Esophagus muscularis mucosa (tissue), 4 donors: ENCODE measurements around the gene VPS39. TPM values are rescaled to one million over a fixed set of nuclear protein-coding genes. Genes with fewer than 3 reads are reported as not detected.

Experiments
- DNase-seq: peaks from one replicate; pipeline ENCODE4 v3.0.0-alpha.2; 2017; ENCODE audit errors: extremely low spot score
- H3K27ac ChIP-seq, 4 donors: fragments of 200-600 bp; sonication (generic); replicated peaks in 1 of 4; 1 replicate in 3 of 4; 2 replicates in 1 of 4; pipeline ENCODE4 v1.5.1; 2016 to 2019; ENCODE audit warnings: mild to moderate bottlenecking in 1 of 4
- H3K27me3 ChIP-seq, 4 donors: fragments of 200-600 bp; sonication (generic); one replicate each; pipeline versions ENCODE4 v1.5.1 to v1.6.0; 2016 to 2019
- H3K36me3 ChIP-seq, 4 donors: fragments of 200-600 bp; sonication (generic); one replicate each; pipeline ENCODE4 v1.5.1; 2016 to 2019
- H3K4me1 ChIP-seq, 4 donors: fragments of 200-600 bp; sonication (generic); one replicate each; pipeline ENCODE4 v1.5.1; 2016 to 2019
- H3K4me3 ChIP-seq, 4 donors: fragments of 200-600 bp; sonication (generic); 1 replicate in 2 of 4; 2 replicates in 2 of 4; pipeline ENCODE4 v1.5.1; 2016 to 2019; ENCODE audit warnings: mild to moderate bottlenecking in 4 of 4, moderate library complexity in 1 of 4
- H3K9me3 ChIP-seq, 4 donors: fragments of 200-600 bp; sonication (generic); 1 replicate in 3 of 4; 2 replicates in 1 of 4; pipeline ENCODE4 v1.5.1; 2016 to 2019
- CTCF ChIP-seq, 3 experiments: fragments of 200-600 bp in 2 of 3; fragments of 450-650 bp in 1 of 3; sonication (generic) in 2 of 3; IDR thresholded peaks; one replicate each; pipeline ENCODE4 v1.5.1; 2017 to 2019; ENCODE audit warnings: antibody characterized with exemption in 3 of 3, mild to moderate bottlenecking in 2 of 3, moderate library complexity in 1 of 3
- EP300 ChIP-seq: sonication (generic); formaldehyde crosslinking; IDR thresholded peaks from one replicate; pipeline ENCODE4 v1.6.1; 2017; ENCODE audit warnings: antibody characterized with exemption
- POLR2A ChIP-seq: fragments of 450-650 bp; IDR thresholded peaks from one replicate; pipeline ENCODE4 v1.6.1; 2017; ENCODE audit warnings: antibody characterized with exemption, moderate library complexity, mild to moderate bottlenecking, low read depth
- POLR2AphosphoS5 ChIP-seq, 2 donors: sonication (generic); formaldehyde crosslinking; IDR thresholded peaks; one replicate each; pipeline ENCODE4 v1.6.1; 2017; ENCODE audit warnings: antibody characterized with exemption in 2 of 2
- WGBS: methylation state at CpG from one replicate; pipeline ENCODE4 v1.1.5; 2018; 5-methylcytosine and 5-hydroxymethylcytosine counted together
- intact Hi-C: fragments of 100-400 bp; cut with DNase I; formaldehyde crosslinking; loops from one replicate; pipeline ENCODE4 v1.15.1; 2023
- total RNA-seq, 4 donors: library from RNA; depleted of rRNA; stranded (reverse); fragments of >200 nt; gene quantifications; one replicate each; pipeline versions ENCODE4 v1.1.0 to v1.2.1, GENCODE V29; 2016

VPS39 gene
- total RNA-seq, 4 donors from 2014 or later: 50.8 to 83.5 (median 56.2) TPM

DNA sequence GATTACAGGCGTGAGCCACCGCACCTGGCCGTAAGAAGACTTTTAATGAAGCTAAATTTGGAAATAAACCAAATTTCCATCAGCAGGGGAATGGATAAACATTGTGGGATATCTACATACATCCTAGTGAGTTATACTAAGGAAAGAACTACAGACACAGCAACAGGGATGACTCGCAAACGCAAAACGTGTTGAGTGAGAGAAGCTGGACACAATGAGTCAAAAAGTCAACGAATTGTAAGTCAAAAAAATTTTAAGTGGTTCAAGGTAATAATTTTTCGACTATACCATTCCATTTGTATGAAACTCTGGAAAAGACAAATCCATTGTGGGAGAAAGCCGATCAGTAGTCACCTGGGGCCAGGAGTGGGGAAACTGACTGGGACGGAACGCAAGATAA lies 71.6 kb downstream of the VPS39 start:
- Histone ChIP-seq H3K9me3 (no peaks in the 10 kb centered on the region), H3K4me3 (no peak overlapping the region), H3K36me3 (no peaks in the 10 kb centered on the region), H3K27me3 (no peaks in the 10 kb centered on the region), H3K27ac (no peak overlapping the region), H3K4me1 (no peaks in the 10 kb centered on the region)
- intact Hi-C loops: loop anchor here (2.0 kb wide), 1 partner anchor 148 kb away; no protein-coding TSS in a partner anchor
- no peak for DNase-seq
- 84% methylated on average over 11 of the region's 11 CpGs for WGBS
- no peak for TF ChIP-seq EP300
- no peak for TF ChIP-seq POLR2AphosphoS5 (IDR thresholded peaks at IDR 0.05)
- no peak for TF ChIP-seq CTCF (IDR thresholded peaks at IDR 0.05)
- TF ChIP-seq POLR2A: no peak

DNA sequence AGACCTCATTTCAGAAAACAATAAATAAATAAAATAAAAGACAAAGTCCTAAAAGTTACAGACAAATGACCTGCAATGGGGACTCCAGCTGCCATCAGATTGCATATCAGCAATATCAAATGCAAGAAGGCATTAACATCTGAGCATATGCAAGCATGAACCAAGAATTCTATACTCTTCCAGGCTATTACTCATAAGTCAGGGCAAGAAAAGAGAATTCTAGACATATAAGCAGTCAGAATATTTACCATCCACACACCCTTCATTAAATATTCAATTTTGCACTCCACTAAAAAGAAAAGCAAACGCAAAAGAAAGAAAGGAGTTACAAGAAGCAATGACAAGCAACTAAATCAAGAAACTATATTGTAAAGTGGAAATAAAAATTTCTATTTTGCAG lies 72.8 kb downstream of the VPS39 start:
- intact Hi-C loops: no loop called here
- H3K4me1 ChIP-seq: no peaks in the 10 kb centered on the region
- WGBS: 100% methylated on average over 1 of the region's 1 CpG

GRCh38 chr15:42134617-42135245 lies 73.4 kb downstream of the VPS39 start:
- no peaks in the 10 kb centered on the region for H3K9me3 ChIP-seq
- no peak overlapping the region for H3K4me3 ChIP-seq
- no peak for TF ChIP-seq CTCF (IDR thresholded peaks at IDR 0.05)
- no peak for TF ChIP-seq POLR2AphosphoS5 (IDR thresholded peaks at IDR 0.05)
- TF ChIP-seq POLR2A: no peak
- TF ChIP-seq EP300: no peak
- WGBS: 89% methylated on average over 6 of the region's 6 CpGs
- peaks cover 0 to 12% (median 0%) of the 10 kb centered on the region in 4 donors for H3K27me3 ChIP-seq
- no peaks in the 10 kb centered on the region for H3K36me3 ChIP-seq
- H3K4me1 ChIP-seq: no peaks in the 10 kb centered on the region
- intact Hi-C loops: no loop called here
- no peak overlapping the region for H3K27ac ChIP-seq
- DNase-seq: peak; percentile 87

More for the DNA sequence above, 72.8 kb downstream of the VPS39 start:
- DNase-seq: no peak
- TF ChIP-seq CTCF (IDR thresholded peaks at IDR 0.05) (no peak), POLR2AphosphoS5 (IDR thresholded peaks at IDR 0.05) (no peak), POLR2A (no peak), EP300 (no peak)
- no peak overlapping the region for H3K4me3 ChIP-seq
- no peaks in the 10 kb centered on the region for H3K9me3 ChIP-seq
- no peak overlapping the region for H3K27ac ChIP-seq
- H3K36me3 ChIP-seq: no peaks in the 10 kb centered on the region
- H3K27me3 ChIP-seq: peaks cover 0 to 9% (median 0%) of the 10 kb centered on the region in 4 donors

DNA sequence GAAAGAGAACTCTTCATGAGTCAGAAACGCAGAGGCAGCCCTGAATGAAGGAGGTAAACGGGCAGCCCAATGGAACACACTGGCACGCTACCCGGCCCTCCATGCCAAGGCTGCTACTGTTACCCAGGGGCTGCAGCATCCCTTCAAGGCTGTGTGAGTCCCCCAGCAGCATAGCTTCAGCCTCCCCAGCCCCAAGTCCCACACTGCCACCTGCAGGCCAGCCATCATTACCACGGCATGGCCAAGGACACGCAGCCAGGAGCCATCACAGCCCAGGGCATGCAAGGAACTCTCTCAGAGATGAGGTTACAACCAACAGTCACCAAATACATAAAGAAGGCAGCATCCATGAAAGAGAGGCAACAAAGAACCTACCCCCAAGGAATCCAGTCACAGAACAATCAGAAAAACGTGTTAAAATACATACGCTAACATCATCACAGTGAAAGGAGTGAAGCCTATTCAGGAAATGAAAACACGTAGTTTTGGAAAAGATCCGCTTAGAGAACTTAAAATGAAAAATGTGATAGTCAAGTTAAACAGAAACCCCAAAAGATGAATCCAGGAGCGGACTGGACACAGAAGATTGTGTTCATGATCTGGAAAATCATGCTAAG lies 74.1 kb downstream of the VPS39 start:
- H3K4me1 ChIP-seq: no peaks in the 10 kb centered on the region
- intact Hi-C loops: no loop called here
- no peaks in the 10 kb centered on the region for H3K9me3 ChIP-seq
- no peak overlapping the region for H3K4me3 ChIP-seq
- no peaks in the 10 kb centered on the region for H3K36me3 ChIP-seq
- peak; percentile 87 for DNase-seq
- TF ChIP-seq POLR2A (no peak), POLR2AphosphoS5 (IDR thresholded peaks at IDR 0.05) (no peak), CTCF (IDR thresholded peaks at IDR 0.05) (peak in 2 of 3 experiments; percentile 12 to 41)
- H3K27me3 ChIP-seq: peaks cover 0 to 12% (median 0%) of the 10 kb centered on the region in 4 donors
- no peak overlapping the region for H3K27ac ChIP-seq
- 75% methylated on average over 10 of the region's 11 CpGs for WGBS
